A549 (cell line): ENCODE results near the gene HOXD8. TPM values are rescaled to one million over a fixed set of nuclear protein-coding genes. Genes with fewer than 3 reads are reported as not detected.

ENCODE experiments used
- ATAC-seq, 2 experiments: fragments of 200-7000 bp in 1 of 2; fragments of >200 bp in 1 of 2; cut with Nextera tagmentation in 1 of 2; cut with Tn5 transposase in 1 of 2; 3 replicates each; pipeline versions ENCODE4 v1.8.0 to v1.9.1; 2018 to 2020; ENCODE audit warnings: mild to moderate bottlenecking in 1 of 2, moderate library complexity in 1 of 2
- CTCF ChIA-PET: fragments of 300-600 bp; sonication (Branson Sonifier 250); formaldehyde crosslinking; extraction: SDS; loops from one replicate; lab custom pipeline; 2021; ENCODE audit warnings: antibody characterized with exemption, inconsistent platforms; lab: Yijun Ruan, JAX
- POLR2A ChIA-PET: fragments of 350-600 bp; formaldehyde crosslinking; extraction: SDS; loops from one replicate; lab custom pipeline; 2021; ENCODE audit warnings: antibody characterized with exemption, inconsistent platforms; lab: Yijun Ruan, JAX
- DNase-seq, 2 experiments: peaks; one replicate each; pipeline versions ENCODE4 v3.0.0 to v3.0.0-alpha.2; 2011 to 2016; ENCODE audit warnings: low read depth in 1 of 2, low spot score in 1 of 2
- FAIRE-seq: peaks from 2 replicates; lab custom pipeline; 2011; peaks lifted over from hg19 to GRCh38; lab: Jason Lieb, UNC
- H3K27ac ChIP-seq, 2 experiments: fragments of >200 bp; sonication (Bioruptor Twin); formaldehyde crosslinking; 3 replicates each; pipeline ENCODE4 v1.5.1; 2016 to 2017
- H3K4me1 ChIP-seq: fragments of >200 bp; sonication (Bioruptor Twin); formaldehyde crosslinking; 3 replicates; pipeline ENCODE4 v1.6.1; 2016
- H3K4me2 ChIP-seq: fragments of >200 bp; sonication (Bioruptor Twin); formaldehyde crosslinking; 3 replicates; pipeline ENCODE4 v1.6.1; 2016
- H3K4me3 ChIP-seq: fragments of >200 bp; sonication (Bioruptor Twin); formaldehyde crosslinking; 3 replicates; pipeline ENCODE4 v1.5.1; 2016
- H3K9me3 ChIP-seq: fragments of >200 bp; sonication (Bioruptor Twin); formaldehyde crosslinking; 3 replicates; pipeline ENCODE4 v1.6.1; 2016
- BCL3 ChIP-seq: fragments of >200 bp; sonication (Bioruptor Twin); formaldehyde crosslinking; IDR thresholded peaks from 3 replicates; pipeline ENCODE4 v1.6.1; 2016
- CBX2 ChIP-seq: fragments of 200-600 bp; sonication (generic); IDR thresholded peaks from 2 replicates; pipeline ENCODE4 v1.6.1; 2016; ENCODE audit warnings: low read depth, mild to moderate bottlenecking, borderline replicate concordance
- CBX8 ChIP-seq: fragments of 200-600 bp; sonication (generic); IDR thresholded peaks from 2 replicates; pipeline ENCODE4 v1.6.1; 2016
- CHD4 ChIP-seq: fragments of 200-600 bp; sonication (generic); IDR thresholded peaks from 2 replicates; pipeline ENCODE4 v1.6.1; 2016; ENCODE audit warnings: antibody characterized with exemption, mild to moderate bottlenecking, borderline replicate concordance
- E2F6 ChIP-seq: IDR thresholded peaks from 2 replicates; pipeline ENCODE4 v1.6.1; 2012; ENCODE audit warnings: low read depth, borderline replicate concordance
- ESRRA ChIP-seq: fragments of 150-350 bp; IDR thresholded peaks from 2 replicates; pipeline ENCODE4 v1.6.1; 2014; ENCODE audit warnings: mild to moderate bottlenecking, low read length, borderline replicate concordance
- FOSL2 ChIP-seq, 2 experiments: fragments of 450-650 bp in 1 of 2; fragments of >200 bp in 1 of 2; sonication (Bioruptor Twin) in 1 of 2; formaldehyde crosslinking; IDR thresholded peaks; 2 replicates each; pipeline versions ENCODE4 v1.5.0 to v1.6.1; 2016 to 2020; ENCODE audit warnings: mild to moderate bottlenecking in 1 of 2, moderate library complexity in 1 of 2
- GATA3 ChIP-seq: IDR thresholded peaks from 2 replicates; pipeline ENCODE4 v1.6.1; 2012; ENCODE audit warnings: borderline replicate concordance
- HDAC2 ChIP-seq: fragments of 200-600 bp; sonication (generic); IDR thresholded peaks from 2 replicates; pipeline ENCODE4 v1.6.1; 2016
- HEYL ChIP-seq: fragments of 250-450 bp; sonication (Bioruptor Pico); IDR thresholded peaks from 2 replicates; pipeline ENCODE4 v1.8.0; 2021; ENCODE audit warnings: mild to moderate bottlenecking, moderate library complexity
- KDM1A ChIP-seq: fragments of 200-600 bp; sonication (generic); IDR thresholded peaks from 2 replicates; pipeline ENCODE4 v1.6.1; 2016; ENCODE audit warnings: low read depth, mild to moderate bottlenecking
- MAX ChIP-seq: IDR thresholded peaks from 2 replicates; pipeline ENCODE4 v1.6.1; 2012
- NPAS2 ChIP-seq: fragments of 250-450 bp; sonication (Bioruptor Pico); IDR thresholded peaks from 2 replicates; pipeline ENCODE4 v1.8.0; 2022; ENCODE audit warnings: mild to moderate bottlenecking, moderate library complexity, borderline replicate concordance
- PBX3 ChIP-seq: IDR thresholded peaks from 2 replicates; pipeline ENCODE4 v1.6.1; 2012
- POLR2AphosphoS2 ChIP-seq: conservative IDR thresholded peaks from 2 replicates; pipeline ENCODE4 v1.6.1; 2012; ENCODE audit warnings: low read length, improper control_type of control experiment, inconsistent platforms
- RARB ChIP-seq: fragments of 250-450 bp; sonication (Bioruptor Pico); IDR thresholded peaks from 2 replicates; pipeline ENCODE4 v1.8.0; 2021; ENCODE audit warnings: mild to moderate bottlenecking, moderate library complexity
- RFX5 ChIP-seq: fragments of 450-650 bp; IDR thresholded peaks from 2 replicates; pipeline ENCODE4 v1.7.1; 2014; ENCODE audit warnings: antibody characterized with exemption, mild to moderate bottlenecking, moderate library complexity
- RNF2 ChIP-seq: fragments of 200-600 bp; sonication (generic); IDR thresholded peaks from 2 replicates; pipeline ENCODE4 v1.6.1; 2016; ENCODE audit warnings: low read depth, mild to moderate bottlenecking, antibody characterized with exemption, moderate library complexity, borderline replicate concordance
- SMC3 ChIP-seq: fragments of >200 bp; sonication (Bioruptor Twin); formaldehyde crosslinking; IDR thresholded peaks from 3 replicates; pipeline ENCODE4 v1.6.1; 2018; ENCODE audit warnings: inconsistent platforms
- ZFP36 ChIP-seq: fragments of 450-650 bp; IDR thresholded peaks from 2 replicates; pipeline ENCODE4 v1.6.1; 2014; ENCODE audit warnings: borderline replicate concordance; ENCODE audit not compliant: partially characterized antibody
- WGBS: methylation state at CpG from one replicate; pipeline ENCODE4 v1.1.6; 2017; ENCODE audit errors: missing lambda C conversion rate; 5-methylcytosine and 5-hydroxymethylcytosine counted together
- polyA plus RNA-seq, 4 experiments: library from polyadenylated mRNA; depleted of rRNA in 3 of 4; stranded (reverse); fragments of >200 nt; fragmentation: RNase III in 1 of 4; extraction: RNeasy Plus Mini Kit Qiagen cat#74134 plus additional on column Dnase treatment in 1 of 4; gene quantifications; 2 replicates in 3 of 4; 3 replicates in 1 of 4; pipeline ENCODE4 v1.2.3, GENCODE V29; 2011 to 2017
- TF ChIP-seq, protein P1 (sequence below): fragments of 200-600 bp; sonication (generic); IDR thresholded peaks from 2 replicates; pipeline ENCODE4 v1.6.1; 2016; ENCODE audit warnings: antibody characterized with exemption, mild to moderate bottlenecking, moderate library complexity

The HOXD8 gene
- polyA plus RNA-seq, 2 of the 4 experiments (the other 2 are of a cell fraction): 3.8 to 8.5 TPM

DNA sequence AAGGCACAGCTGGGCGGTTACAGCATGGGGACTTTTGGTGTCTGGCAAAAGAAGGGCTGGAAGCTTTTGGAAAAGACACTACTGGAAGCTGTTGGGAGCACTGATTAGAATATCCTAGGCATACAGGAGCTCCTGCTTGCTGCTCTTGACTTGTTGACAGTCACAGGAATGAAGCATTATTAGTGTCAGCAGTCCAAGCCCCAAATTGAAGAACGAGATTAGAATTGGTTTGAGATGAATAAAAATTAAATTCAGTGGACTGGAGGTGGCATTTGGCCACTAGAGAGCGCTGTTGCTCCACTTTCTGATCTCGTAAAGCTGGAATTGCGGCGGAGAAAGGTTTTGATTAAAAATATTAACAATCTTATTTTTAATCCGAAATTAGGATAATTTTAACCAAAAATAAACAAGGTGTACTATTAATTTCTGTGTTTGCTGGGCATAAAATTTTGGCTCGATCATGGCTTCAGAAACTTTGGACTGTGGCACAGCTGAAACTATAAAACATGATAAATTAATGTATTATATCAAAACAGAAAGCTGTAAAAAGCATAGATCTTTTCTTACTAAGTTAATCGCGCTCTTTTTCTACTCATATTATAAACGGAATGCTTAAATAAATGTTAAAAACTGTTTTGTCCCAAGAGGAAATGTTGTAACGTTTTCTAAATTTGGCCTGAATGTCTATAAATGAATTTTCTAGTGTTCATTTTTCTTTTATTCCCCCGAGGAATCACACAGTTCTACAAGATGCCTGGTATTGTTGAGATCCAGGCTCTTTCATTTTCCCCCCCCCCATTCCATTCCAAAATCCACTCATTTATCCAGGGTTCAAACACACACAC is 2.4 kb upstream of the HOXD8 start (continued):
- TF ChIP-seq CHD4: no peak

GRCh38 chr2:176127774-176128072 is 1.8 kb upstream of the HOXD8 start:
- no peaks in the 10 kb centered on the region for H3K9me3 ChIP-seq
- H3K4me3 ChIP-seq: no peak overlapping the region
- TF ChIP-seq HEYL (no peak), RNF2 (no peak), NPAS2 (no peak), BCL3 (no peak)
- no peak overlapping the region for H3K27ac ChIP-seq
- ChIA-PET POLR2A (no interaction called here), CTCF (interaction anchor here (0.7 to 9.5 kb wide), 32 partner anchors 11 to 1206 kb away, joined by 3 to 139 read pairs (median 6); partner anchors contain the start of gene HOXD10)
- no peak overlapping the region for H3K4me2 ChIP-seq
- no peak for ATAC-seq
- no peak for FAIRE-seq
- DNase-seq: no peak
- 0 out of 3 replicates have a peak, but pooled peaks cover 3% of the 10 kb centered on the region for H3K4me1 ChIP-seq
- WGBS: 74% methylated on average over 4 of the region's 4 CpGs

DNA sequence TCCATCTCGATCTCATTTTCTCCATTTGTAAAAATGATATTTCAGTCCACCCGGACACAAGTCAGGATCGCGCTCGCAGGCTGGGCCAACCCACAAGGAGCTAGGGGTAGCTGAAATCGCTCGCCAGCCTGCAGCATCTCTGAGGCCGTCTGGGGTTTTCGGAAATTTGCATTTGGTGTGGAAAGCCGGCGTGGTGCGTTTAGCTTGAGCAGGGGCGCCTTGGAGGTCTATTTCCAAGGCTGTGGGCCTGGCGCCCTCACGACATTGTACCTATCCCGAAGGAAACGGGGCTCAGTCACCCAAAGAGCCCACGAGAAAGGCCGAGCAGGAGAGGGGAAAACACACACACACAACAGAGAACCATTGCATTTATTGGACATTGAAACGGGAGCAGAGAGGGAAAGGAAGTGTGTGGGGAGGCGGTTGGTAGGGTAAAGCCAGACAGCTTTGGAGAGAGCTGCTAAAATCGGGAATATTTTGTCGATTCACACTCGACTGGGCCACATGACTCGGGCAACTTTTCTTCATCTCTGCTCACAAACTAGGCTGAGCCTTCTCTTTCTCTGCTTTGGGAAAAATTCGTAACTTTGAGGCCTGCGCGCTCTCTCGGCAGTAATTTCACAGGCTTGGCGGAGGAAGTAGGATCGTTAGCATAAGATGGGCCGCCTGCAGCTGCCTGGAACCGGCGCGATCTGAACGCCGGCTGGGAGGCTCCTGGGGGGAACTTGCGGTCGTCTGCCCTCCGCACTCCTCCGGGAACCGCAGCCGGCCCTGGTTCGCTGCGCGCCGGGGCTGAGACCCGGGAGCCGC is 1.1 kb upstream of the HOXD8 start:
- 95% methylated on average over 49 of the region's 49 CpGs for WGBS
- no peak overlapping the region; the same call in 2 of the 3 replicates for H3K4me2 ChIP-seq

More for the DNA sequence above, 1.1 kb upstream of the HOXD8 start:
- TF ChIP-seq RFX5 (no peak), MAX (no peak), ZFP36 (no peak), BCL3 (no peak), PBX3 (no peak), SMC3 (no peak), GATA3 (no peak), E2F6 (no peak), POLR2AphosphoS2 (no peak), RARB (CRISPR knock-in tag) (no peak), KDM1A (no peak), FOSL2 (IDR thresholded peaks at IDR 0.05) (no peak), FOSL2 (CRISPR knock-in tag; IDR thresholded peaks at IDR 0.05) (no peak), ESRRA (no peak), CBX2 (no peak), CBX8 (no peak), HDAC2 (no peak)
- TF ChIP-seq, protein P1, sequence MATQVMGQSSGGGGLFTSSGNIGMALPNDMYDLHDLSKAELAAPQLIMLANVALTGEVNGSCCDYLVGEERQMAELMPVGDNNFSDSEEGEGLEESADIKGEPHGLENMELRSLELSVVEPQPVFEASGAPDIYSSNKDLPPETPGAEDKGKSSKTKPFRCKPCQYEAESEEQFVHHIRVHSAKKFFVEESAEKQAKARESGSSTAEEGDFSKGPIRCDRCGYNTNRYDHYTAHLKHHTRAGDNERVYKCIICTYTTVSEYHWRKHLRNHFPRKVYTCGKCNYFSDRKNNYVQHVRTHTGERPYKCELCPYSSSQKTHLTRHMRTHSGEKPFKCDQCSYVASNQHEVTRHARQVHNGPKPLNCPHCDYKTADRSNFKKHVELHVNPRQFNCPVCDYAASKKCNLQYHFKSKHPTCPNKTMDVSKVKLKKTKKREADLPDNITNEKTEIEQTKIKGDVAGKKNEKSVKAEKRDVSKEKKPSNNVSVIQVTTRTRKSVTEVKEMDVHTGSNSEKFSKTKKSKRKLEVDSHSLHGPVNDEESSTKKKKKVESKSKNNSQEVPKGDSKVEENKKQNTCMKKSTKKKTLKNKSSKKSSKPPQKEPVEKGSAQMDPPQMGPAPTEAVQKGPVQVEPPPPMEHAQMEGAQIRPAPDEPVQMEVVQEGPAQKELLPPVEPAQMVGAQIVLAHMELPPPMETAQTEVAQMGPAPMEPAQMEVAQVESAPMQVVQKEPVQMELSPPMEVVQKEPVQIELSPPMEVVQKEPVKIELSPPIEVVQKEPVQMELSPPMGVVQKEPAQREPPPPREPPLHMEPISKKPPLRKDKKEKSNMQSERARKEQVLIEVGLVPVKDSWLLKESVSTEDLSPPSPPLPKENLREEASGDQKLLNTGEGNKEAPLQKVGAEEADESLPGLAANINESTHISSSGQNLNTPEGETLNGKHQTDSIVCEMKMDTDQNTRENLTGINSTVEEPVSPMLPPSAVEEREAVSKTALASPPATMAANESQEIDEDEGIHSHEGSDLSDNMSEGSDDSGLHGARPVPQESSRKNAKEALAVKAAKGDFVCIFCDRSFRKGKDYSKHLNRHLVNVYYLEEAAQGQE: no peak
- Histone ChIP-seq H3K9me3 (no peaks in the 10 kb centered on the region), H3K4me1 (0 out of 3 replicates have a peak, but pooled peaks cover 3% of the 10 kb centered on the region), H3K27ac (no peak overlapping the region), H3K4me3 (no peak overlapping the region)
- DNase-seq (no peak), ATAC-seq (no peak), FAIRE-seq (no peak)
- CTCF ChIA-PET: interaction anchor here (1.1 to 9.5 kb wide), 19 partner anchors 11 to 1205 kb away, joined by 3 to 139 read pairs (median 9); partner anchors contain the start of gene HOXD10
- POLR2A ChIA-PET: interaction anchor here (1.2 kb wide), 1 partner anchor 141 kb away, joined by 3 read pairs; the partner anchor contains the start of gene MTX2
